Panc1 (cell line): ENCODE results near the gene CDADC1. TPM values are rescaled to one million over a fixed set of nuclear protein-coding genes. Genes with fewer than 3 reads are reported as not detected.

Experiments used
- ATAC-seq: fragments of 200-7000 bp; cut with Tn5 transposase; 2 replicates; pipeline ENCODE4 v1.9.1; 2020; ENCODE audit warnings: mild to moderate bottlenecking, moderate library complexity
- BruUV-seq: library from RNA; stranded (reverse); fragments of 400-500 nt; replicated peaks from 2 replicates; lab custom pipeline; 2021; lab: Mats Ljungman, UMichigan
- CTCF ChIA-PET: fragments of 300-600 bp; sonication (Branson Sonifier 250); formaldehyde crosslinking; loops from one replicate; lab custom pipeline; 2022; ENCODE audit warnings: antibody characterized with exemption; lab: Charles Lee
- POLR2A ChIA-PET: fragments of 300-600 bp; sonication (Branson Sonifier 250); formaldehyde crosslinking; loops from one replicate; lab custom pipeline; 2022; ENCODE audit warnings: antibody characterized with exemption; lab: Charles Lee
- DNase-seq: peaks from one replicate; pipeline ENCODE4 v3.0.0-alpha.2; 2010; ENCODE audit warnings: low read depth, low spot score
- H3K27ac ChIP-seq: 2 replicates; pipeline ENCODE4 v1.5.1; 2011; ENCODE audit warnings: mild to moderate bottlenecking, low read length, inconsistent platforms
- H3K27me3 ChIP-seq: fragments of 200-500 bp; sonication (Bioruptor generic); 2 replicates; pipeline ENCODE4 v1.6.0; 2014; ENCODE audit warnings: low read length, inconsistent platforms; ENCODE audit not compliant: control insufficient read depth, insufficient read depth
- H3K36me3 ChIP-seq: fragments of 200-500 bp; sonication (Bioruptor generic); 2 replicates; pipeline ENCODE4 v1.5.1; 2014; ENCODE audit warnings: inconsistent platforms, mild to moderate bottlenecking, low read length, moderate library complexity; ENCODE audit not compliant: control insufficient read depth, insufficient read depth
- H3K4me1 ChIP-seq: 2 replicates; pipeline ENCODE4 v1.5.1; 2011; ENCODE audit warnings: inconsistent platforms, mild to moderate bottlenecking, low read length, moderate library complexity; ENCODE audit not compliant: control insufficient read depth, insufficient read depth
- H3K4me3 ChIP-seq, 2 experiments: 2 replicates each; pipeline ENCODE4 v1.5.1; 2011 to 2012; ENCODE audit warnings: low read depth in 2 of 2, low read length in 2 of 2, mild to moderate bottlenecking in 2 of 2, inconsistent platforms in 1 of 2, moderate library complexity in 1 of 2
- H3K9me3 ChIP-seq: fragments of 200-500 bp; sonication (Bioruptor generic); 2 replicates; pipeline ENCODE4 v1.5.1; 2014; ENCODE audit warnings: low read depth, mild to moderate bottlenecking, inconsistent platforms, low read length, moderate library complexity; ENCODE audit not compliant: control insufficient read depth, insufficient read depth
- POLR2AphosphoS5 ChIP-seq: IDR thresholded peaks from 2 replicates; pipeline ENCODE4 v1.6.1; 2012; ENCODE audit warnings: mild to moderate bottlenecking, low read depth, low read length, moderate library complexity
- SIN3A ChIP-seq: IDR thresholded peaks from 2 replicates; pipeline ENCODE4 v1.6.1; 2012; ENCODE audit warnings: low read depth, mild to moderate bottlenecking, low read length, moderate library complexity, borderline replicate concordance; ENCODE audit not compliant: insufficient read depth
- TCF7L2 ChIP-seq: IDR thresholded peaks from 2 replicates; pipeline ENCODE4 v1.6.1; 2011; ENCODE audit warnings: mild to moderate bottlenecking, low read depth, low read length, inconsistent platforms
- in situ Hi-C: cut with HindIII; loops from 2 replicates; pipeline ENCODE4 v1.10.0; 2016; ENCODE audit warnings: low sequenced_read_pairs, low pct_unique_long_range_greater_than_20kb
- intact Hi-C: fragments of 100-400 bp; cut with micrococcal nuclease; formaldehyde crosslinking; loops from one replicate; pipeline ENCODE4 v1.10.0; 2022; ENCODE audit not compliant: unreplicated experiment
- total RNA-seq: library from RNA; stranded (reverse); gene quantifications from one replicate; pipeline ENCODE4 v1.2.1, GENCODE V29; 2021; ENCODE audit not compliant: unreplicated experiment
- TF ChIP-seq, protein P1 (sequence below): fragments of 450-650 bp; IDR thresholded peaks from 2 replicates; pipeline ENCODE4 v1.5.1; 2017; ENCODE audit warnings: mild to moderate bottlenecking
- TF ChIP-seq, protein P2 (sequence below), 2 experiments: IDR thresholded peaks; 2 replicates each; pipeline ENCODE4 v1.6.1; 2011 to 2012; ENCODE audit warnings: low read depth in 2 of 2, control low read depth in 1 of 2, low read length in 1 of 2, mild to moderate bottlenecking in 1 of 2, moderate library complexity in 1 of 2; ENCODE audit not compliant: insufficient read depth in 1 of 2

Gene CDADC1
- total RNA-seq, 1 experiment from 2014 or later = 11.8 TPM

DNA sequence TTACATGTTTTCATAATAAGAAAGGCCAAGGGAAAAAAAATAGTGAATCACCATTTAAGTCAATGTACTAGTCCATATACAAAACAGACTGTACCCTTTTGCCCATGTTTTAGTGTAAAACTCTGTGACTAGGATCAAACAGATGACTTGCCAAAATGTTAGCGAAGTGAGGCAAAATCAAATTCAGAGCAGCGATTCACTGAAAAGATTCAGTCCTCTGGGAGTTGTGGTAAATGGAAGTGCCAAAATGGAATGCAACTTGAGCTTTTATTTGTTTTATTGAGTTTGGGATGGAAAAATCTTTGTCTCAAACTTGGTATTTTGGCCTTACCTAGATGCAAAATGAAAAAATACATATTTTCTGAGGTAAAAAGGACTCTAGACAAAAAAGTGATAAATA lies 9.1 kb downstream of the CDADC1 start:
- H3K4me1 ChIP-seq = no peaks in the 10 kb centered on the region
- ATAC-seq (no peak), DNase-seq (no peak)
- in situ Hi-C loops = no loop called here
- no TSS peak for BruUV-seq
- CTCF ChIA-PET = no interaction called here
- no peaks in the 10 kb centered on the region; the same call in 1 of the 2 replicates for H3K36me3 ChIP-seq
- intact Hi-C loops = no loop called here
- no peak overlapping the region for H3K4me3 ChIP-seq
- no peaks in the 10 kb centered on the region for H3K27me3 ChIP-seq
- no peaks in the 10 kb centered on the region for H3K9me3 ChIP-seq
- POLR2A ChIA-PET = no interaction called here
- TF ChIP-seq POLR2AphosphoS5 = no peak
- TF ChIP-seq, protein P1, sequence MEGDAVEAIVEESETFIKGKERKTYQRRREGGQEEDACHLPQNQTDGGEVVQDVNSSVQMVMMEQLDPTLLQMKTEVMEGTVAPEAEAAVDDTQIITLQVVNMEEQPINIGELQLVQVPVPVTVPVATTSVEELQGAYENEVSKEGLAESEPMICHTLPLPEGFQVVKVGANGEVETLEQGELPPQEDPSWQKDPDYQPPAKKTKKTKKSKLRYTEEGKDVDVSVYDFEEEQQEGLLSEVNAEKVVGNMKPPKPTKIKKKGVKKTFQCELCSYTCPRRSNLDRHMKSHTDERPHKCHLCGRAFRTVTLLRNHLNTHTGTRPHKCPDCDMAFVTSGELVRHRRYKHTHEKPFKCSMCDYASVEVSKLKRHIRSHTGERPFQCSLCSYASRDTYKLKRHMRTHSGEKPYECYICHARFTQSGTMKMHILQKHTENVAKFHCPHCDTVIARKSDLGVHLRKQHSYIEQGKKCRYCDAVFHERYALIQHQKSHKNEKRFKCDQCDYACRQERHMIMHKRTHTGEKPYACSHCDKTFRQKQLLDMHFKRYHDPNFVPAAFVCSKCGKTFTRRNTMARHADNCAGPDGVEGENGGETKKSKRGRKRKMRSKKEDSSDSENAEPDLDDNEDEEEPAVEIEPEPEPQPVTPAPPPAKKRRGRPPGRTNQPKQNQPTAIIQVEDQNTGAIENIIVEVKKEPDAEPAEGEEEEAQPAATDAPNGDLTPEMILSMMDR = no peak
- TF ChIP-seq TCF7L2 = no peak
- H3K27ac ChIP-seq = no peak overlapping the region

DNA sequence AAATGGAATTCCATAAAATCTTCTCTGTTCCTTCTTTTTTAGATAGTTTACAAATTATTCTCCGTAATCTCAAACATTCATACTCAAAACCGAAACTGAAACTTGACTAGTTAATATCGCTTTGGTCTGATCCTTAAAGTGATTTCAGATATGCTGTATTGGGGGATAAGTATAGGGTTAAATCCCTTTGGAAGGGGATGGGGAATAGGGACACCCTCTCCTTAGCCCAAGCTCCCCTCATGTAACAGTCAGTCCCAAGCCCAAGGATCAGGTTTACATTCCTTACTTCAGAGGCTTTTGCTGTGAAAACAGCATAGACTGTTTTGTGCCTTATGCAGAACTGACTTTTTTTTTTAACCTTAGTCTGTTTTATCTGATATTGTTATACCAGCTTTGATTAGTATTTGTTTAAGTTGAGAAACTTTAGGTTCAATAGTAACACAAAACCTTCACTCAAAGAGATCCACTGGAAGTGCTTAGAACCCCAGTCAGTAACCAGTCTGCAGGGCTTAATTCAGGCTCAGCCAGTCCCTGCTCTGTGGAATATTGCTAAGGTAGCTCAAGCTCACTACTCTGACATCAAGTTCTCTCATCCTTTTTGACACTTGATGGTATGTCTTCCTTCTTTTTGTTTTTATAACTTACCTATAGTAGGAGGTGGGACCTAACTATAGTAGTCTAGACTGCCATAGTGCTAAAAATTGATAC lies 10.5 kb downstream of the CDADC1 start:
- Histone ChIP-seq H3K27me3 (no peaks in the 10 kb centered on the region), H3K4me3 (peak overlapping the region; percentile 18 to 41), H3K9me3 (no peaks in the 10 kb centered on the region), H3K36me3 (no peaks in the 10 kb centered on the region; the same call in 1 of the 2 replicates), H3K4me1 (no peaks in the 10 kb centered on the region), H3K27ac (peak overlapping the region; percentile 54; the same call in 1 of the 2 replicates)
- CTCF ChIA-PET = no interaction called here
- in situ Hi-C loops = no loop called here
- intact Hi-C loops = no loop called here
- no TSS peak for BruUV-seq
- ATAC-seq = no peak
- DNase-seq = no peak
- TF ChIP-seq POLR2AphosphoS5 = no peak
- POLR2A ChIA-PET = no interaction called here

DNA sequence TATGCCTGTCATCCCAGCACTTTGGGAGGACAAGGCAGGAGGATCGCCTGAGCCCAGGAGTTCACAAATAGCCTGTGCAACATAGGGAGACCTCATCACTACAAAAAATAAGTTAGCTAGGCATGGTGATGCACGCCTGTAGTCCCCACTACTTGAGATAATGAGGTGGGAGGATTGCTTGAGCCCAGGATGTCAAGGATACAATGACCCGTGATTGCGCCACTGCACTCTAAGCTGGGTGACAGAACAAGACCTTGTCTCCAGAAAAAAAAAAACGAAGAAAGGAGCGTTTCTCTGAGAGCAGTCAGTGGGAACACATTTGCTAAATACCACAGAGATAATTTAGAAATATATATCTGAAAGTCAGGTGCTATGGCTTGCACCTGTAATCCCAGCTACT lies 11.9 kb downstream of the CDADC1 start:
- no peak overlapping the region for H3K27ac ChIP-seq
- no peaks in the 10 kb centered on the region; the same call in 1 of the 2 replicates for H3K36me3 ChIP-seq
- POLR2A ChIA-PET = no interaction called here
- CTCF ChIA-PET = no interaction called here
- DNase-seq = no peak
- intact Hi-C loops (no loop called here), in situ Hi-C loops (no loop called here)
- H3K4me1 ChIP-seq = no peaks in the 10 kb centered on the region
- no peak overlapping the region for H3K4me3 ChIP-seq
- no peak for ATAC-seq
- H3K9me3 ChIP-seq = no peaks in the 10 kb centered on the region
- TF ChIP-seq POLR2AphosphoS5 (no peak), SIN3A (no peak), TCF7L2 (no peak)
- TF ChIP-seq, protein P2, sequence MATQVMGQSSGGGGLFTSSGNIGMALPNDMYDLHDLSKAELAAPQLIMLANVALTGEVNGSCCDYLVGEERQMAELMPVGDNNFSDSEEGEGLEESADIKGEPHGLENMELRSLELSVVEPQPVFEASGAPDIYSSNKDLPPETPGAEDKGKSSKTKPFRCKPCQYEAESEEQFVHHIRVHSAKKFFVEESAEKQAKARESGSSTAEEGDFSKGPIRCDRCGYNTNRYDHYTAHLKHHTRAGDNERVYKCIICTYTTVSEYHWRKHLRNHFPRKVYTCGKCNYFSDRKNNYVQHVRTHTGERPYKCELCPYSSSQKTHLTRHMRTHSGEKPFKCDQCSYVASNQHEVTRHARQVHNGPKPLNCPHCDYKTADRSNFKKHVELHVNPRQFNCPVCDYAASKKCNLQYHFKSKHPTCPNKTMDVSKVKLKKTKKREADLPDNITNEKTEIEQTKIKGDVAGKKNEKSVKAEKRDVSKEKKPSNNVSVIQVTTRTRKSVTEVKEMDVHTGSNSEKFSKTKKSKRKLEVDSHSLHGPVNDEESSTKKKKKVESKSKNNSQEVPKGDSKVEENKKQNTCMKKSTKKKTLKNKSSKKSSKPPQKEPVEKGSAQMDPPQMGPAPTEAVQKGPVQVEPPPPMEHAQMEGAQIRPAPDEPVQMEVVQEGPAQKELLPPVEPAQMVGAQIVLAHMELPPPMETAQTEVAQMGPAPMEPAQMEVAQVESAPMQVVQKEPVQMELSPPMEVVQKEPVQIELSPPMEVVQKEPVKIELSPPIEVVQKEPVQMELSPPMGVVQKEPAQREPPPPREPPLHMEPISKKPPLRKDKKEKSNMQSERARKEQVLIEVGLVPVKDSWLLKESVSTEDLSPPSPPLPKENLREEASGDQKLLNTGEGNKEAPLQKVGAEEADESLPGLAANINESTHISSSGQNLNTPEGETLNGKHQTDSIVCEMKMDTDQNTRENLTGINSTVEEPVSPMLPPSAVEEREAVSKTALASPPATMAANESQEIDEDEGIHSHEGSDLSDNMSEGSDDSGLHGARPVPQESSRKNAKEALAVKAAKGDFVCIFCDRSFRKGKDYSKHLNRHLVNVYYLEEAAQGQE (IDR thresholded peaks at IDR 0.05; ENCODE audit: insufficient read depth in 1 of 2, low read depth in 2 of 2, low read length in 1 of 2) = no peak
- TF ChIP-seq, protein P1 = no peak
- no peaks in the 10 kb centered on the region for H3K27me3 ChIP-seq
- BruUV-seq = no TSS peak
